GM06990 (cell line): ENCODE results near the gene CNTNAP2.

Experiments
- DNase-seq: peaks from one replicate; pipeline ENCODE4 v3.0.0-alpha.2; 2011; ENCODE audit not compliant: insufficient read length; ENCODE audit errors: extremely low read depth
- H3K27me3 ChIP-seq: replicated peaks from 2 replicates; pipeline ENCODE4 v1.6.0; 2011; ENCODE audit warnings: low read length; ENCODE audit not compliant: control insufficient read depth, insufficient read depth
- H3K36me3 ChIP-seq: 2 replicates; pipeline ENCODE4 v1.5.1; 2011; ENCODE audit warnings: low read length; ENCODE audit not compliant: control insufficient read depth, insufficient read depth
- H3K4me3 ChIP-seq: replicated peaks from 2 replicates; pipeline ENCODE4 v1.5.1; 2011; ENCODE audit warnings: low read depth, mild to moderate bottlenecking, control low read depth, low read length
- CTCF ChIP-seq: IDR thresholded peaks from 2 replicates; pipeline ENCODE4 v1.5.1; 2011; ENCODE audit warnings: low read length, control low read depth, mild to moderate bottlenecking, inconsistent platforms; ENCODE audit not compliant: insufficient read depth, poor library complexity, severe bottlenecking

Gene CNTNAP2

DNA sequence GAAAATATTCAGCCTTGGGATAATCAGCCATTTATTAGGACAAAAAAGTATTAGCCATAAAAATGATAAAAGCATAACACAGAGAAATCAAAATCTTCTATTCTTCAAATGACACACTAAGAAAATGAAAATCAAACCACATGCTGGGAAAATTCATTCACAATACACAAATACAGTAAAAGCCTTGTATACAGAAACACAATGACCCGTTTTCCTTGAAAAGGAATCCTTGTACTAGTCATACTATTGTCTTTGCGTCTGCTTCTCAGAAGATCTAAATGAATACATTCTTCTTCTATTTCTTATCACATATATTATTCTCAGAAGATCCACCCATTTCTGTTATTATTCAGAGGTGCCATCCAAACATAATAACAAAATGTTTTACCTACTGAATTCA is 749.1 kb downstream of the CNTNAP2 start:
- no peak for DNase-seq
- no peak overlapping the region for H3K4me3 ChIP-seq
- TF ChIP-seq CTCF = no peak
- no peaks in the 10 kb centered on the region for H3K36me3 ChIP-seq
- H3K27me3 ChIP-seq = no peaks in the 10 kb centered on the region

GRCh38 chr7:146874722-146875121 is 758.1 kb downstream of the CNTNAP2 start:
- Histone ChIP-seq H3K27me3 (no peaks in the 10 kb centered on the region), H3K36me3 (no peaks in the 10 kb centered on the region), H3K4me3 (no peak overlapping the region)
- no peak for DNase-seq
- TF ChIP-seq CTCF = no peak

- no peaks in the 10 kb centered on the region for H3K36me3 ChIP-seq
- no peaks in the 10 kb centered on the region for H3K27me3 ChIP-seq
- no peak overlapping the region for H3K4me3 ChIP-seq
- no peak for DNase-seq
- TF ChIP-seq CTCF = no peak
Observed at GRCh38 chr7:146875237-146875785, 758.7 kb downstream of the CNTNAP2 start.

DNA sequence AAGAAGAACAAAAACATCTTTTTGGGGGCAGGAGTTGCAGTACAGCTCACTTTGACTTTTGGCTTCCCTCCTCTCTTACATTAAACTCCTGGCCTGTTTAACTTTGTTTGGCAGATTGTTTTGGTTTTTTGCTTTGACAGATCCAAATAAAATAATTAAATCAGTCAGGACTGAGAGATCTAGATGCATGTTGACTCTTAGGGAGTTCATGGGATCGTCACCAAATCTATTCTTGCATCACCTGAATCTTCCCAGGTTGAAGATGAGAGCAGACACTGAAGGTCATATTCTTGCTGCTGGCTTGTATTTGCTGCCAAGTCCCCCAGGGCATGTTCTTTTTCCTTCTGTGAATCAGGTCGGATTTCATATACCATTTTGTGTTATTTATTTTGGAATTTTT is 759.4 kb downstream of the CNTNAP2 start:
- Histone ChIP-seq H3K27me3 (no peaks in the 10 kb centered on the region), H3K4me3 (no peak overlapping the region), H3K36me3 (no peaks in the 10 kb centered on the region)
- TF ChIP-seq CTCF = no peak
- no peak for DNase-seq

DNA sequence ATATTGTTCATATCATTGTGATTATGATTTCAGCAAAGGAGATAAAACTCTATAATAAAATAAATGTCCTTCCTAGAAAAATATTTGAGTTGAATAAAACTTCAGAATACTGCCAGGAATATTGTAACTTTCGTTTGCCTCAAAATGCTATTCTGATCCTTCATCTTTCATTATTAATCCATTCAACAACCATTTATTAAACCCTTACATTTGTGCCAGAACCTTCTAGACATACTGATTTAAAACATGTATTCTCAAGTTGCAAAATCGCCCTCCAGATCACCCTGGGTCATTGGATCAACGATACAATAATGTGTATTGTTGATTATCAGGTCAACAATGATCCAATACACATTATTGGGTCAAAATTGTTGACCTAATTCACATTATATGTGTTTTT is 759.8 kb downstream of the CNTNAP2 start:
- no peak overlapping the region for H3K4me3 ChIP-seq
- no peak for DNase-seq
- no peaks in the 10 kb centered on the region for H3K36me3 ChIP-seq
- TF ChIP-seq CTCF = no peak
- H3K27me3 ChIP-seq = no peaks in the 10 kb centered on the region

- H3K4me3 ChIP-seq = no peak overlapping the region
- H3K36me3 ChIP-seq = no peaks in the 10 kb centered on the region
- TF ChIP-seq CTCF = no peak
- no peaks in the 10 kb centered on the region for H3K27me3 ChIP-seq
- DNase-seq = no peak
Observed at GRCh38 chr7:146878901-146879300, 762.3 kb downstream of the CNTNAP2 start.
